GM20000 (cell line): ENCODE data around the gene MOSPD3.
A peak's percentile ranks its signal among the peaks of the same experiment; 100 is the strongest.

Source experiments
- DNase-seq: peaks from one replicate; pipeline ENCODE4 v3.0.0; 2012; ENCODE audit warnings: low spot score
- TF ChIP-seq, protein P1 (sequence below): IDR thresholded peaks from 2 replicates; pipeline ENCODE4 v1.5.1; 2012; ENCODE audit warnings: mild to moderate bottlenecking, control low read depth; ENCODE audit errors: extremely low read depth, missing control alignments

The MOSPD3 gene

DNA sequence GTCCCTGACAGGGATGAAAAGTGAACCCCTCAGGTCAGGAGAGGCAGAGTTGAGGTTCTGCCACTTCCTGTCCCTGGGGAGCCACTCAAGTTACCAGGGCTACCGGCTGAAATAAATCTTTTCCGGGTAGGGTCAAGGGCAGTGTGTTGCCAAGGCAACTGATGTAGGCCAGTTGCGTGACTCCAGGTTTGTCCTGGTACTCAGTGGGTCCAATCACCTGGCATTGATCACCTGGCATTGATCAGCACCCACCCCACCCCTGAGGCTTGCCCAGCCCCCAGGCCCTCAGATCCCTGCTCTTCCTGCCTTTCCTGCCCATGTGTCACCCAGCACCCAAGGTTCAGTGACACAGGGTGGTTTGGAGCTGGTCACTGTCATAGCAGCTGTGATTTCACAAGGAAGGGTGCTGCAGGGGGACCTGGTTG, 44.6 kb upstream of the MOSPD3 start:
- TF ChIP-seq, protein P1, sequence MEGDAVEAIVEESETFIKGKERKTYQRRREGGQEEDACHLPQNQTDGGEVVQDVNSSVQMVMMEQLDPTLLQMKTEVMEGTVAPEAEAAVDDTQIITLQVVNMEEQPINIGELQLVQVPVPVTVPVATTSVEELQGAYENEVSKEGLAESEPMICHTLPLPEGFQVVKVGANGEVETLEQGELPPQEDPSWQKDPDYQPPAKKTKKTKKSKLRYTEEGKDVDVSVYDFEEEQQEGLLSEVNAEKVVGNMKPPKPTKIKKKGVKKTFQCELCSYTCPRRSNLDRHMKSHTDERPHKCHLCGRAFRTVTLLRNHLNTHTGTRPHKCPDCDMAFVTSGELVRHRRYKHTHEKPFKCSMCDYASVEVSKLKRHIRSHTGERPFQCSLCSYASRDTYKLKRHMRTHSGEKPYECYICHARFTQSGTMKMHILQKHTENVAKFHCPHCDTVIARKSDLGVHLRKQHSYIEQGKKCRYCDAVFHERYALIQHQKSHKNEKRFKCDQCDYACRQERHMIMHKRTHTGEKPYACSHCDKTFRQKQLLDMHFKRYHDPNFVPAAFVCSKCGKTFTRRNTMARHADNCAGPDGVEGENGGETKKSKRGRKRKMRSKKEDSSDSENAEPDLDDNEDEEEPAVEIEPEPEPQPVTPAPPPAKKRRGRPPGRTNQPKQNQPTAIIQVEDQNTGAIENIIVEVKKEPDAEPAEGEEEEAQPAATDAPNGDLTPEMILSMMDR: no peak
- no peak for DNase-seq

DNA sequence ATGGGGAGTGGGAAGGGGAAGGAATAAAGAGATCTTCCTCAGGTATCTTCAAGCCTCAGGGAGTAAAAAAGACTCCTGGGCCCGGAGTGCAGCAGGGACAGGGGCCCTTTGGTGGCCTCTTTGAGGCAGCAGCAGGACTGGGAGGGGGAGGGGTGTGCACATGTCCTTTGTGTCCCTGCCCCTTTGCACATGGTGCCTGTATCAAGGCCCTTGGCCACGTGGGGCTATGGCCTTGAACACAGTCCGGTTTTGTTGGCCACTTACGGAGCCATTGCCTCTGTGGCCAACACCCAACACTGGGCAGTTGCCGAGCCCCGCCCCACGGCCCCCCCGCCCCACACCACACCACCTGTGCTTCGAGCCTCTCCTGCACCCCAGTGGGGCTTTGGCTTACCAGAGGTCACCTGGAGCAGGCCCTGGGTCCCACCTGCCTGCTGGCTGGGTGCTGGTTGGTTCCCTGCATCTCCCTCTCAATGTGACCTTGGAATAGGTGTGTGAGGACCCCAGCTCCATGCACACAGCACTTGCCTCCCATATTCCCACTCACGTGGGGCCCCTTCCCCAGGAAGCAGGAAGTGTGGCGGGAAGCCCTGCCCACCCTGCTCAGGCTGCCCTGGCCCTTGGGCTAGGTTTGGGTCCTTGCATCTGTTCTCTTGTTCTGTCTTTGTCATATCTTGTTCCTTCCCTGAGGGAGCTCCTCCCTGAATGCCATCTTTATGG, 44.0 kb upstream of the MOSPD3 start:
- DNase-seq: no peak
- TF ChIP-seq, protein P1: no peak

DNA sequence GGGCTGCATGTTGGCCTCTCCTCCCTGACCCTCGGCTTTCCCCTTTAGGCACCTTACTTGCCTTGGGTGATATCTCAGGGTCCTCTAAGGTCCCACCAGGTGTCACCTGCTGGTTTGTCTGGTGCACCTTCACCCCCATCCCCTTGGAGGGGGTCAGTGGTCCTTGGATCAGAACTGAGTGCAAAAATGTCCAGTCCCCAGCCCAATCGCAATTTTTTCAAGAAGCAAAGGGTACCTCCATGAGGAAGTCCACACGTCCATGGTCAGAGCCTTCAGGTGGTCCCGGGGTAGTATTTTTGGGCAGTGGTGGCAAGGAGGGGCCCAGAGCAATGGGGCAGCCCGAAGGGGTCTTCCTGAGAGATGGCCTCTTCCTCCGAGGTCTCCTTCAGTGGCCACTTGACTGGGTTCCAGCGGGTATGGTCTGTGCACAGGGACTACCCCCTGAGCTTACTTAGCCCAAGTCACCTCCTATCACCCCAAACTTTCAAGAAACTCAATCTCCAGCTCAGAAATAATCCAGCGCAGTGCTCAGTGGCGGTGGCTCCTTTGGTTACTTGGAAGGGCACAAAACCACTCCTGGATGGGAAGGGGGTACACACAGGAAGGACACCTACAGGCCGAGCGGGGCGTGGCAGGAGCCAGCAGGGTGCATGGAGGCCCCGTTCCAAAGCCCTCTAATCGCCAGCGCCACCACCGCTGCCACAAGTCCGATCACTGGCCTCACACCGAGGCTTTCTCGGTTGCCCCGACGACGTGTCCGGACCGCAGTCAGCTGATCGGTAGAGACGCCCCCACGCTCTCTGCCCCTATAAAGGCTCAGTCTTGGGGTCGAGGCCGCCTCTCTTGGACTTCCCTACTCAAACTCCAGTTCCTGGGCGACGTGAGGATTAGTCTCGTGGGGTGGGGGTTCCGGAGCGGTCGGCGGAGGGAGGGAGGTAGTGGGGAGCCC, 43.2 kb upstream of the MOSPD3 start:
- DNase-seq: peak; percentile 75
- TF ChIP-seq, protein P1: peak; percentile 31

DNA sequence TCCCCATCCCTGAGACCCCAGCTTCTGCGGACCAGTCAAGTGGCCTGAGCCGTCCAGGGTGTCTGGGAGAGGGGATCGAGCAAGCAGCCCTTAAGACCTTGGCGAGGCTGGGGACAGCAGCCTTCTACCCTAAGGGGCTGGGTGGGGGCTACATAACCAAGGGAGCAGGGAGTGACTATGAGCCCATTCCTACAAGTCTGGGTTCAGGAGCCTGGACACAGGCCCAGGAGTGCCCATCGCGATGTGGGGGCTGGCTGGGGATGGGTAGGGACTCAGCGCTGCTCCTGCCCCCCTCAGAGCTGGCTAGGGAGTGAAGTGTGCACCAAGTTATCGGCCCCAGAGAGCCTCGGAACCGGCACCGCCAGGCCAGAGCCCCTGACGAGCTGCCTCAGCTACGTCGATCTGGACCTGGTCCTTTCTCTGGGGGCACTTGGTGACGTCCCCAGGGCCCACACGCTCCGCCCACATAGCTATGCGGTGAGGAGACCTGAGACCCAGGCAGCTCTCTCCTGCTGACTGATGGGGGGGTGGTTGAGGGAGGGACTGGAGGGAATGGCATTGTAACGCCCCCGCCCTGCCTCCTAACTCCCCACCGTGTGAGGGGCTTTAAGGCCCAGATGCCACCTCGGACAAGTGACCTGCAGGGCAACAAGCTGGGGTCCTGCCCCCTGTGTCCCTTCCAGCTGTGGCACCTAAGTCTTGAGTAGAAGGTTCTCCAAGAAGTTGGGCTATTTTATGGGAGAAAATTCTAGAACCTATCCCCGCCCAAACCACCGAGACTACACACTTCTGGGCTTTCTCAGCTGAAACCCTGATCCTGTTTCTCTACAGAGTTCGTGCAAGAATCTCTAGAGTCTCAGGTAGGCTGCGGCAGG, 41.1 kb upstream of the MOSPD3 start:
- DNase-seq: no peak
- TF ChIP-seq, protein P1: no peak

DNA sequence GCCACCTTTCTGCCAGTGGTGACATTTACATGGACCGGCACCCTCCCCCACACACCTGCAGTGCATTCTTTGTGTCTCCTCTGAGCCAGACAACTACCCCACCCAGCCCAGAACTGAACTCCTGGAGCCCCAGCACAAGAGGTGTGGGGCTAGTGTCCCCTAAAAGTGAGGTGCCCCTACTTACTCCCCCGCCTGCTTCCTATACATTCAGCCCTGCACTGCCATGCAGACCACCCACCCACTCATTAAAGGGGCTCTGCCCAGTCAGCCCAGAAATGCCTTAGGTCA, 40.6 kb upstream of the MOSPD3 start:
- TF ChIP-seq, protein P1: no peak
- no peak for DNase-seq

DNA sequence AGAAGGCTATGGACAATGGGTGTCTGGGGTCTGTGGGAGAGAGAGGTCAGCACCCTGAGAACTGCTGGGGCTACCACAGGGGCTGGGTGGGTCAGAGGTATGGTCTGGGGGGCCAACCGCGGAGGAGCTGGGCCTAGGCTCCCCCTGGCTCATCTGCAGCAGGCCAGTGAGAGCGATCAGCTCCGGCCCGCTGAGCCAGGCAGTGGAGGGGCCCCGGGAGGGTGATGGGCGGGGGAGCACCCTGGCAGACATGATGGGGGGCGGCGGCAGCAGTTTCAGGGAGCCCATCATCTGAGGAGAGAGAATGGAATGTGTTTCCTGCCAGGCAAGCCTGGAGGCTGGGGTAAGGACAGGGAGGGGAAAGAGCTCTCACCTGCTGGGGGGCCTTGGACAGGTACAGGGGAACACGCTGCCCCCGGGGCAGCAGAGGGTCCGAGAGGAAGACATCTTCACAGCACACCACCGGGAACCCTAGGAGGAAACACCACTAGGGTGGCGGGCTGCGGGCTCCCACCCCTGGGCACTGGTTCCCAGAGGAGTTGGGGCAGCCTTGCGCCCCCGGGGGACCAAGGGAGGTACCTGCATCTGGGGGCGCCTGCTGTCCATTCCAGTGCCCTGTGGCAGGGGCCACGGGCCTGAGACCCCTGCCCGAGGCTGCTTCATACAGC, 39.9 kb upstream of the MOSPD3 start:
- no peak for DNase-seq

More for the DNA sequence above, 39.9 kb upstream of the MOSPD3 start:
- TF ChIP-seq, protein P1: no peak
